ENCODE measurements around the gene DNAH7.

Gene DNAH7

GRCh38 chr2:195820373-195820772 is 248.3 kb downstream of the DNAH7 start:
- H3K36me3 ChIP-seq (ENCODE audit: control insufficient read depth in 2 of 2, insufficient read depth in 2 of 2, low read length in 2 of 2) = no peaks in the 10 kb centered on the region

GRCh38 chr2:195819276-195819675 is 249.4 kb downstream of the DNAH7 start:
- no peaks in the 10 kb centered on the region for H3K9me3 ChIP-seq (ENCODE audit: control insufficient read depth in 2 of 2, low read length in 2 of 2)
- H3K4me1 ChIP-seq (ENCODE audit: control insufficient read depth in 2 of 2, insufficient read depth in 2 of 2, low read length in 2 of 2) = peaks cover 0 to 6% of the 10 kb centered on the region in 2 donors
- no peaks in the 10 kb centered on the region for H3K36me3 ChIP-seq (ENCODE audit: control insufficient read depth in 2 of 2, insufficient read depth in 2 of 2, low read length in 2 of 2)
- no peak overlapping the region for H3K9ac ChIP-seq (ENCODE audit: low read depth in 1 of 2, low read length in 2 of 2)
- H3K4me3 ChIP-seq (ENCODE audit: low read length in 2 of 2) = no peak overlapping the region
- no peaks in the 10 kb centered on the region for H3K27me3 ChIP-seq (ENCODE audit: control insufficient read depth in 2 of 2, insufficient read depth in 2 of 2, low read length in 2 of 2)
- no peak overlapping the region for H3K27ac ChIP-seq (ENCODE audit: low read depth in 2 of 2, low read length in 2 of 2)

More at GRCh38 chr2:195820373-195820772, 248.3 kb downstream of the DNAH7 start:
- no peak overlapping the region for H3K4me3 ChIP-seq (ENCODE audit: low read length in 2 of 2)
- no peak overlapping the region for H3K27ac ChIP-seq (ENCODE audit: low read depth in 2 of 2, low read length in 2 of 2)
- no peak overlapping the region for H3K9ac ChIP-seq (ENCODE audit: low read depth in 1 of 2, low read length in 2 of 2)
- no peaks in the 10 kb centered on the region for H3K9me3 ChIP-seq (ENCODE audit: control insufficient read depth in 2 of 2, low read length in 2 of 2)
- H3K4me1 ChIP-seq (ENCODE audit: control insufficient read depth in 2 of 2, insufficient read depth in 2 of 2, low read length in 2 of 2) = peaks cover 0 to 6% of the 10 kb centered on the region in 2 donors
- H3K27me3 ChIP-seq (ENCODE audit: control insufficient read depth in 2 of 2, insufficient read depth in 2 of 2, low read length in 2 of 2) = no peaks in the 10 kb centered on the region

GRCh38 chr2:195818526-195818925 is 250.1 kb downstream of the DNAH7 start:
- H3K36me3 ChIP-seq (ENCODE audit: control insufficient read depth in 2 of 2, insufficient read depth in 2 of 2, low read length in 2 of 2) = no peaks in the 10 kb centered on the region

GRCh38 chr2:195818106-195818505 is 250.5 kb downstream of the DNAH7 start:
- no peak overlapping the region for H3K9ac ChIP-seq (ENCODE audit: low read depth in 1 of 2, low read length in 2 of 2)
- peaks cover 0 to 6% of the 10 kb centered on the region in 2 donors for H3K4me1 ChIP-seq (ENCODE audit: control insufficient read depth in 2 of 2, insufficient read depth in 2 of 2, low read length in 2 of 2)
- H3K27me3 ChIP-seq (ENCODE audit: control insufficient read depth in 2 of 2, insufficient read depth in 2 of 2, low read length in 2 of 2) = no peaks in the 10 kb centered on the region
- no peak overlapping the region for H3K27ac ChIP-seq (ENCODE audit: low read depth in 2 of 2, low read length in 2 of 2)
- H3K9me3 ChIP-seq (ENCODE audit: control insufficient read depth in 2 of 2, low read length in 2 of 2) = no peaks in the 10 kb centered on the region
- H3K36me3 ChIP-seq (ENCODE audit: control insufficient read depth in 2 of 2, insufficient read depth in 2 of 2, low read length in 2 of 2) = no peaks in the 10 kb centered on the region
- no peak overlapping the region for H3K4me3 ChIP-seq (ENCODE audit: low read length in 2 of 2)

More at GRCh38 chr2:195818526-195818925, 250.1 kb downstream of the DNAH7 start:
- Histone ChIP-seq H3K27me3 (ENCODE audit: control insufficient read depth in 2 of 2, insufficient read depth in 2 of 2, low read length in 2 of 2) (no peaks in the 10 kb centered on the region), H3K9ac (ENCODE audit: low read depth in 1 of 2, low read length in 2 of 2) (no peak overlapping the region), H3K4me3 (ENCODE audit: low read length in 2 of 2) (no peak overlapping the region), H3K27ac (ENCODE audit: low read depth in 2 of 2, low read length in 2 of 2) (no peak overlapping the region), H3K4me1 (ENCODE audit: control insufficient read depth in 2 of 2, insufficient read depth in 2 of 2, low read length in 2 of 2) (peaks cover 0 to 6% of the 10 kb centered on the region in 2 donors), H3K9me3 (ENCODE audit: control insufficient read depth in 2 of 2, low read length in 2 of 2) (no peaks in the 10 kb centered on the region)

GRCh38 chr2:195815083-195815482 is 253.6 kb downstream of the DNAH7 start:
- H3K4me3 ChIP-seq (ENCODE audit: low read length in 2 of 2) = no peak overlapping the region
- no peaks in the 10 kb centered on the region for H3K27me3 ChIP-seq (ENCODE audit: control insufficient read depth in 2 of 2, insufficient read depth in 2 of 2, low read length in 2 of 2)
- no peaks in the 10 kb centered on the region for H3K9me3 ChIP-seq (ENCODE audit: control insufficient read depth in 2 of 2, low read length in 2 of 2)
- H3K36me3 ChIP-seq (ENCODE audit: control insufficient read depth in 2 of 2, insufficient read depth in 2 of 2, low read length in 2 of 2) = no peaks in the 10 kb centered on the region
- no peak overlapping the region for H3K9ac ChIP-seq (ENCODE audit: low read depth in 1 of 2, low read length in 2 of 2)
- no peak overlapping the region for H3K27ac ChIP-seq (ENCODE audit: low read depth in 2 of 2, low read length in 2 of 2)
- H3K4me1 ChIP-seq (ENCODE audit: control insufficient read depth in 2 of 2, insufficient read depth in 2 of 2, low read length in 2 of 2) = peaks cover 0 to 6% of the 10 kb centered on the region in 2 donors

GRCh38 chr2:195813421-195813820 is 255.2 kb downstream of the DNAH7 start:
- H3K9me3 ChIP-seq (ENCODE audit: control insufficient read depth in 2 of 2, low read length in 2 of 2) = no peaks in the 10 kb centered on the region
- H3K27ac ChIP-seq (ENCODE audit: low read depth in 2 of 2, low read length in 2 of 2) = no peak overlapping the region
- H3K27me3 ChIP-seq (ENCODE audit: control insufficient read depth in 2 of 2, insufficient read depth in 2 of 2, low read length in 2 of 2) = no peaks in the 10 kb centered on the region
- H3K4me1 ChIP-seq (ENCODE audit: control insufficient read depth in 2 of 2, insufficient read depth in 2 of 2, low read length in 2 of 2) = peaks cover 0 to 4% of the 10 kb centered on the region in 2 donors
- H3K36me3 ChIP-seq (ENCODE audit: control insufficient read depth in 2 of 2, insufficient read depth in 2 of 2, low read length in 2 of 2) = no peaks in the 10 kb centered on the region
- no peak overlapping the region for H3K9ac ChIP-seq (ENCODE audit: low read depth in 1 of 2, low read length in 2 of 2)
- no peak overlapping the region for H3K4me3 ChIP-seq (ENCODE audit: low read length in 2 of 2)

- Histone ChIP-seq H3K27ac (ENCODE audit: low read depth in 2 of 2, low read length in 2 of 2) (no peak overlapping the region), H3K4me1 (ENCODE audit: control insufficient read depth in 2 of 2, insufficient read depth in 2 of 2, low read length in 2 of 2) (no peaks in the 10 kb centered on the region), H3K27me3 (ENCODE audit: control insufficient read depth in 2 of 2, insufficient read depth in 2 of 2, low read length in 2 of 2) (no peaks in the 10 kb centered on the region), H3K9ac (ENCODE audit: low read depth in 1 of 2, low read length in 2 of 2) (no peak overlapping the region), H3K36me3 (ENCODE audit: control insufficient read depth in 2 of 2, insufficient read depth in 2 of 2, low read length in 2 of 2) (no peaks in the 10 kb centered on the region), H3K9me3 (ENCODE audit: control insufficient read depth in 2 of 2, low read length in 2 of 2) (no peaks in the 10 kb centered on the region), H3K4me3 (ENCODE audit: low read length in 2 of 2) (no peak overlapping the region)
These were observed 258.1 kb downstream of the DNAH7 start for GRCh38 chr2:195810340-195811098.

GRCh38 chr2:195808189-195808588 is 260.4 kb downstream of the DNAH7 start:
- Histone ChIP-seq H3K27me3 (ENCODE audit: control insufficient read depth in 2 of 2, insufficient read depth in 2 of 2, low read length in 2 of 2) (no peaks in the 10 kb centered on the region), H3K36me3 (ENCODE audit: control insufficient read depth in 2 of 2, insufficient read depth in 2 of 2, low read length in 2 of 2) (no peaks in the 10 kb centered on the region), H3K9ac (ENCODE audit: low read depth in 1 of 2, low read length in 2 of 2) (no peak overlapping the region), H3K27ac (ENCODE audit: low read depth in 2 of 2, low read length in 2 of 2) (no peak overlapping the region), H3K4me1 (ENCODE audit: control insufficient read depth in 2 of 2, insufficient read depth in 2 of 2, low read length in 2 of 2) (no peaks in the 10 kb centered on the region), H3K9me3 (ENCODE audit: control insufficient read depth in 2 of 2, low read length in 2 of 2) (no peaks in the 10 kb centered on the region), H3K4me3 (ENCODE audit: low read length in 2 of 2) (no peak overlapping the region)

GRCh38 chr2:195805283-195805976 is 263.2 kb downstream of the DNAH7 start:
- Histone ChIP-seq H3K9me3 (ENCODE audit: control insufficient read depth in 2 of 2, low read length in 2 of 2) (no peaks in the 10 kb centered on the region), H3K4me1 (ENCODE audit: control insufficient read depth in 2 of 2, insufficient read depth in 2 of 2, low read length in 2 of 2) (no peaks in the 10 kb centered on the region), H3K9ac (ENCODE audit: low read depth in 1 of 2, low read length in 2 of 2) (no peak overlapping the region), H3K27me3 (ENCODE audit: control insufficient read depth in 2 of 2, insufficient read depth in 2 of 2, low read length in 2 of 2) (no peaks in the 10 kb centered on the region), H3K36me3 (ENCODE audit: control insufficient read depth in 2 of 2, insufficient read depth in 2 of 2, low read length in 2 of 2) (no peaks in the 10 kb centered on the region), H3K4me3 (ENCODE audit: low read length in 2 of 2) (no peak overlapping the region), H3K27ac (ENCODE audit: low read depth in 2 of 2, low read length in 2 of 2) (no peak overlapping the region)

GRCh38 chr2:195795879-195796278 is 272.8 kb downstream of the DNAH7 start:
- no peaks in the 10 kb centered on the region for H3K9me3 ChIP-seq (ENCODE audit: control insufficient read depth in 2 of 2, low read length in 2 of 2)
- no peak overlapping the region for H3K4me3 ChIP-seq (ENCODE audit: low read length in 2 of 2)
- H3K9ac ChIP-seq (ENCODE audit: low read depth in 1 of 2, low read length in 2 of 2) = no peak overlapping the region
- no peaks in the 10 kb centered on the region for H3K4me1 ChIP-seq (ENCODE audit: control insufficient read depth in 2 of 2, insufficient read depth in 2 of 2, low read length in 2 of 2)
- no peak overlapping the region for H3K27ac ChIP-seq (ENCODE audit: low read depth in 2 of 2, low read length in 2 of 2)
- no peaks in the 10 kb centered on the region for H3K27me3 ChIP-seq (ENCODE audit: control insufficient read depth in 2 of 2, insufficient read depth in 2 of 2, low read length in 2 of 2)
- H3K36me3 ChIP-seq (ENCODE audit: control insufficient read depth in 2 of 2, insufficient read depth in 2 of 2, low read length in 2 of 2) = no peaks in the 10 kb centered on the region
